ENCODE data around the gene ZGRF1. TPM values are rescaled to one million over a fixed set of nuclear protein-coding genes. Genes with fewer than 3 reads are reported as not detected.

Gene ZGRF1
- total and polyA plus RNA-seq, 10 of the 15 experiments (the other 5 are each of a cell fraction or from before 2014, with no cell fraction given), result 8.5 to 32.1 (median 20.1) TPM

DNA sequence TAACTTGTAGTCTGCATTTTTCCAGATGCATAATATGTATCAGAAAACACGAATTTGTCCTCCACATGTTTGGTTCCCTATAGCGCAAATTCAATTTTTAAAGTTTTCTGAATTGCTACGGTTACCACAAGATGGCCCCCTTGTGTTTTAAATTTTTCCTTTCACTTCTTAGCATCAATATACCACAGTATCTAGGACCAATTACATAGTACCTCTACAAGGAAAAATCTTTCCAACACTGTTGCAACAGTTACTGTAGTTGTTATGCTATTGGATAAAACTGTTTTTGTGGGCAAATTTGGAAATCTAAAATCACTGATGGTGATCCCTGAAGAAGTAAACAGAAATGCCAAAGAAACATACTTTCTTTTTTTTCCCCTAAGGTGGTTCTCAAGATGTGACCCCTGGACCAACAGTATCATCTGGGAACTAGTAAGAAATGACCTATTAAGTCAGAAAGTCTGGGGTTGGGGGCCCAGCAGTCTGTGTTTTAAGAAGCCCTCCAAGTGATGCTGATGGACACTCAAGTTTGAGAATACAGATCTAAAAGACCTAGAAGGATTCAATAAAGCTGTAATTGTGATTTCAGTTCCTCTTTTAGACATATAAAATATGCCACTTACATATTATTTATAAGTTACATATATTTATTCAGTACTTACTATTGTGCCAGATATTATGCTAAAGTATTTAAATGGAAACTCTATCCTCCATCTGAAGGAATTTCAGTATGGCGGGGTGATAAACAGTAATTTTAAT is 3.1 kb downstream of the ZGRF1 start (continued):
- TF ChIP-seq RB1 (IDR thresholded peaks at IDR 0.05; ENCODE audit: borderline replicate concordance), result 0 out of 2 replicates have a peak, but pooled peaks have one; percentile 65
- TF ChIP-seq TCF7 (IDR thresholded peaks at IDR 0.05; ENCODE audit: borderline replicate concordance), result no peak
- peak; percentile 67 for TF ChIP-seq SPI1 (IDR thresholded peaks at IDR 0.05; ENCODE audit: borderline replicate concordance, insufficient read depth, low read depth, low read length)

DNA sequence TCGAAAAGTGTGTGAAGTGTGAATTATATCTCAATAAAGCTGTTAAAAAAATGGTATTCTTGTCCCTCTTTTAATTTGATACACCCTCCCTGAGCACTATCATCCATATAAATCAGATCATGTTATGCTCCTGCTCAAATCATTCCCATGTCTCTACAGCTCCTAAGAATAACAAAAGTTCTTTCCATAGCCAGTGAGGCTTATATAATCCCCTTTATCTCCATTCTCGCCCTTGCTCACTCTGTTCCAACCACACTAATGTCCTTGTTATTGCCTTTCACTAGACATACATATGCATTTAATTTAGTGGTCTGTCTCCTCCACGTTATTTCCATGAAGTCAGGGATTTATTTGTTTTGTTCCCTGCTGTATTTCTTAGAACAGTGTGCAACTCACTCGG is 10.5 kb downstream of the ZGRF1 start:
- in situ Hi-C loops (cut with MboI) (no loop called here), intact Hi-C loops (cut with micrococcal nuclease; ENCODE audit: unreplicated experiment) (no loop called here)
- Histone ChIP-seq H3K4me1 (ENCODE audit: control insufficient read depth, insufficient read depth, low read length) (no peaks in the 10 kb centered on the region), H3K9ac (ENCODE audit: control insufficient read depth, insufficient read depth, low read length) (no peak overlapping the region), H4K20me1 (ENCODE audit: control insufficient read depth, insufficient read depth) (no peaks in the 10 kb centered on the region), H3K9me3 (replicated peaks; ENCODE audit: control insufficient read depth, insufficient read depth, low read length) (no peaks in the 10 kb centered on the region; the same call in 2 of the 3 replicates), H2AFZ (ENCODE audit: control insufficient read depth, low read depth, low read length) (no peak overlapping the region), H3K79me2 (ENCODE audit: control insufficient read depth, insufficient read depth, low read length) (no peaks in the 10 kb centered on the region), H3K4me3 (no peak overlapping the region), H3K27ac (ENCODE audit: control insufficient read depth, insufficient read depth) (no peak overlapping the region), H3K27me3 (replicated peaks in 1 of 2; ENCODE audit: control insufficient read depth in 2 of 2, insufficient read depth in 2 of 2, low read length in 1 of 2) (no peaks in the 10 kb centered on the region), H3K36me3 (ENCODE audit: control insufficient read depth in 2 of 2, insufficient read depth in 2 of 2, low read length in 1 of 2) (peaks cover 1 to 7% of the 10 kb centered on the region in 2 experiments), H3K4me2 (ENCODE audit: control insufficient read depth, insufficient read depth) (no peak overlapping the region)
- DNase-seq (ENCODE audit: low read depth, low spot score) (no peak), ATAC-seq (no peak), FAIRE-seq (no peak)
- RAD21 ChIA-PET (ENCODE audit: unreplicated experiment), result no interaction called here
- SMC1A ChIA-PET (ENCODE audit: uncharacterized antibody, unreplicated experiment), result no interaction called here
- POLR2A ChIA-PET, result no interaction called here
- 96% methylated on average over 4 of the region's 4 CpGs for WGBS (ENCODE audit: insufficient coverage, insufficient replicate concordance, low lambda C conversion rate, missing lambda C conversion rate)
- BruUV-seq (replicated peaks), result no TSS peak
- CTCF ChIA-PET, result interaction anchor here (0.6 kb wide), 2 partner anchors 140 to 526 kb away, joined by 3 to 4 read pairs; no protein-coding TSS in a partner anchor
- TF ChIP-seq, protein P1, sequence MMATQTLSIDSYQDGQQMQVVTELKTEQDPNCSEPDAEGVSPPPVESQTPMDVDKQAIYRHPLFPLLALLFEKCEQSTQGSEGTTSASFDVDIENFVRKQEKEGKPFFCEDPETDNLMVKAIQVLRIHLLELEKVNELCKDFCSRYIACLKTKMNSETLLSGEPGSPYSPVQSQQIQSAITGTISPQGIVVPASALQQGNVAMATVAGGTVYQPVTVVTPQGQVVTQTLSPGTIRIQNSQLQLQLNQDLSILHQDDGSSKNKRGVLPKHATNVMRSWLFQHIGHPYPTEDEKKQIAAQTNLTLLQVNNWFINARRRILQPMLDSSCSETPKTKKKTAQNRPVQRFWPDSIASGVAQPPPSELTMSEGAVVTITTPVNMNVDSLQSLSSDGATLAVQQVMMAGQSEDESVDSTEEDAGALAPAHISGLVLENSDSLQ (IDR thresholded peaks at IDR 0.05), result no peak
- TF ChIP-seq, protein P2, sequence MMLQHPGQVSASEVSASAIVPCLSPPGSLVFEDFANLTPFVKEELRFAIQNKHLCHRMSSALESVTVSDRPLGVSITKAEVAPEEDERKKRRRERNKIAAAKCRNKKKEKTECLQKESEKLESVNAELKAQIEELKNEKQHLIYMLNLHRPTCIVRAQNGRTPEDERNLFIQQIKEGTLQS (IDR thresholded peaks at IDR 0.05; ENCODE audit: borderline replicate concordance, extremely low read depth, low read depth, low read length), result no peak
- no peak for TF ChIP-seq SMC3 (IDR thresholded peaks at IDR 0.05; ENCODE audit: borderline replicate concordance, low read length)
- TF ChIP-seq, protein P3, sequence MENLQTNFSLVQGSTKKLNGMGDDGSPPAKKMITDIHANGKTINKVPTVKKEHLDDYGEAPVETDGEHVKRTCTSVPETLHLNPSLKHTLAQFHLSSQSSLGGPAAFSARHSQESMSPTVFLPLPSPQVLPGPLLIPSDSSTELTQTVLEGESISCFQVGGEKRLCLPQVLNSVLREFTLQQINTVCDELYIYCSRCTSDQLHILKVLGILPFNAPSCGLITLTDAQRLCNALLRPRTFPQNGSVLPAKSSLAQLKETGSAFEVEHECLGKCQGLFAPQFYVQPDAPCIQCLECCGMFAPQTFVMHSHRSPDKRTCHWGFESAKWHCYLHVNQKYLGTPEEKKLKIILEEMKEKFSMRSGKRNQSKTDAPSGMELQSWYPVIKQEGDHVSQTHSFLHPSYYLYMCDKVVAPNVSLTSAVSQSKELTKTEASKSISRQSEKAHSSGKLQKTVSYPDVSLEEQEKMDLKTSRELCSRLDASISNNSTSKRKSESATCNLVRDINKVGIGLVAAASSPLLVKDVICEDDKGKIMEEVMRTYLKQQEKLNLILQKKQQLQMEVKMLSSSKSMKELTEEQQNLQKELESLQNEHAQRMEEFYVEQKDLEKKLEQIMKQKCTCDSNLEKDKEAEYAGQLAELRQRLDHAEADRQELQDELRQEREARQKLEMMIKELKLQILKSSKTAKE (IDR thresholded peaks at IDR 0.05; ENCODE audit: low read depth, poor library complexity, severe bottlenecking), result no peak
- TF ChIP-seq SMAD1 (IDR thresholded peaks at IDR 0.05; ENCODE audit: low read depth, partially characterized antibody), result no peak
- TF ChIP-seq SMAD5 (IDR thresholded peaks at IDR 0.05; ENCODE audit: low read depth), result no peak
- TF ChIP-seq, protein P4, sequence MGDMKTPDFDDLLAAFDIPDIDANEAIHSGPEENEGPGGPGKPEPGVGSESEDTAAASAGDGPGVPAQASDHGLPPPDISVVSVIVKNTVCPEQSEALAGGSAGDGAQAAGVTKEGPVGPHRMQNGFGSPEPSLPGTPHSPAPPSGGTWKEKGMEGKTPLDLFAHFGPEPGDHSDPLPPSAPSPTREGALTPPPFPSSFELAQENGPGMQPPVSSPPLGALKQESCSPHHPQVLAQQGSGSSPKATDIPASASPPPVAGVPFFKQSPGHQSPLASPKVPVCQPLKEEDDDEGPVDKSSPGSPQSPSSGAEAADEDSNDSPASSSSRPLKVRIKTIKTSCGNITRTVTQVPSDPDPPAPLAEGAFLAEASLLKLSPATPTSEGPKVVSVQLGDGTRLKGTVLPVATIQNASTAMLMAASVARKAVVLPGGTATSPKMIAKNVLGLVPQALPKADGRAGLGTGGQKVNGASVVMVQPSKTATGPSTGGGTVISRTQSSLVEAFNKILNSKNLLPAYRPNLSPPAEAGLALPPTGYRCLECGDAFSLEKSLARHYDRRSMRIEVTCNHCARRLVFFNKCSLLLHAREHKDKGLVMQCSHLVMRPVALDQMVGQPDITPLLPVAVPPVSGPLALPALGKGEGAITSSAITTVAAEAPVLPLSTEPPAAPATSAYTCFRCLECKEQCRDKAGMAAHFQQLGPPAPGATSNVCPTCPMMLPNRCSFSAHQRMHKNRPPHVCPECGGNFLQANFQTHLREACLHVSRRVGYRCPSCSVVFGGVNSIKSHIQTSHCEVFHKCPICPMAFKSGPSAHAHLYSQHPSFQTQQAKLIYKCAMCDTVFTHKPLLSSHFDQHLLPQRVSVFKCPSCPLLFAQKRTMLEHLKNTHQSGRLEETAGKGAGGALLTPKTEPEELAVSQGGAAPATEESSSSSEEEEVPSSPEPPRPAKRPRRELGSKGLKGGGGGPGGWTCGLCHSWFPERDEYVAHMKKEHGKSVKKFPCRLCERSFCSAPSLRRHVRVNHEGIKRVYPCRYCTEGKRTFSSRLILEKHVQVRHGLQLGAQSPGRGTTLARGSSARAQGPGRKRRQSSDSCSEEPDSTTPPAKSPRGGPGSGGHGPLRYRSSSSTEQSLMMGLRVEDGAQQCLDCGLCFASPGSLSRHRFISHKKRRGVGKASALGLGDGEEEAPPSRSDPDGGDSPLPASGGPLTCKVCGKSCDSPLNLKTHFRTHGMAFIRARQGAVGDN (IDR thresholded peaks at IDR 0.05), result no peak
- no peak for TF ChIP-seq SPI1 (IDR thresholded peaks at IDR 0.05; ENCODE audit: borderline replicate concordance, insufficient read depth, low read depth, low read length)
- no peak for TF ChIP-seq JUNB (IDR thresholded peaks at IDR 0.05)
- no peak for TF ChIP-seq STAT1 (conservative IDR thresholded peaks at IDR 0.05)
- no peak for TF ChIP-seq CHD1 (IDR thresholded peaks at IDR 0.05; ENCODE audit: low read depth, low read length)

All from GM12878 (cell line).